OCI-LY3 (cell line): ENCODE data around the gene RPL31.
A peak's percentile ranks its signal among the peaks of the same experiment; 100 is the strongest.

ENCODE experiments used
- H2AFZ ChIP-seq: fragments of 200-600, 300-600 bp; shearing (Covaris generic); 2 replicates; pipeline ENCODE4 v1.6.0; 2014; ENCODE audit warnings: antibody characterized with exemption, low read depth, low read length
- H3K27ac ChIP-seq: fragments of 200-600, 300-600 bp; sonication (generic); 2 replicates; pipeline ENCODE4 v1.5.1; 2014; ENCODE audit warnings: mild to moderate bottlenecking, low read length, moderate library complexity, mixed read lengths
- H3K27me3 ChIP-seq: fragments of 200-600, 300-600 bp; sonication (generic); 2 replicates; pipeline ENCODE4 v1.6.1; 2014; ENCODE audit warnings: low read depth, low read length, mixed read lengths
- H3K36me3 ChIP-seq: fragments of 200-600, 300-600 bp; sonication (generic); replicated peaks from 2 replicates; pipeline ENCODE3; 2014; ENCODE audit warnings: low read depth, low read length, mixed read lengths
- H3K4me1 ChIP-seq: fragments of 300-600, 200-600 bp; sonication (generic); 2 replicates; pipeline ENCODE4 v1.6.1; 2014; ENCODE audit warnings: low read length, mixed read lengths
- H3K4me2 ChIP-seq: fragments of 200-600, 300-600 bp; sonication (generic); 2 replicates; pipeline ENCODE4 v1.6.1; 2014; ENCODE audit warnings: low read length, mixed read lengths
- H3K4me3 ChIP-seq: fragments of 300-600, 200-600 bp; sonication (generic); 2 replicates; pipeline ENCODE4 v1.5.1; 2014; ENCODE audit warnings: antibody characterized with exemption, mild to moderate bottlenecking, low read length, moderate library complexity
- H3K79me2 ChIP-seq: fragments of 300-600, 200-600 bp; shearing (Covaris generic); 2 replicates; pipeline ENCODE4 v1.6.1; 2014; ENCODE audit warnings: mild to moderate bottlenecking, low read length, mixed read lengths
- H3K9ac ChIP-seq: fragments of 300-600, 200-600 bp; shearing (Covaris generic); 2 replicates; pipeline ENCODE4 v1.6.0; 2014; ENCODE audit warnings: mild to moderate bottlenecking, low read length, moderate library complexity
- H3K9me3 ChIP-seq: fragments of 200-600, 300-600 bp; shearing (Covaris generic); 2 replicates; pipeline ENCODE4 v1.6.1; 2014; ENCODE audit warnings: low read length, mixed read lengths; ENCODE audit not compliant: insufficient read depth
- H4K20me1 ChIP-seq: fragments of 200-600, 300-600 bp; sonication (generic); 2 replicates; pipeline ENCODE4 v1.6.1; 2016; ENCODE audit warnings: low read length, mixed read lengths; ENCODE audit not compliant: insufficient read depth
- CTCF ChIP-seq: fragments of 200-600, 300-600 bp; sonication (generic); IDR thresholded peaks from 2 replicates; pipeline ENCODE4 v1.5.1; 2014; ENCODE audit warnings: antibody characterized with exemption, low read length, low read depth
- EZH2phosphoT487 ChIP-seq: fragments of 200-600 bp; shearing (Covaris generic); IDR thresholded peaks from 2 replicates; pipeline ENCODE4 v1.6.1; 2018; ENCODE audit warnings: antibody characterized with exemption, mixed run types, low read depth

RPL31 gene

DNA sequence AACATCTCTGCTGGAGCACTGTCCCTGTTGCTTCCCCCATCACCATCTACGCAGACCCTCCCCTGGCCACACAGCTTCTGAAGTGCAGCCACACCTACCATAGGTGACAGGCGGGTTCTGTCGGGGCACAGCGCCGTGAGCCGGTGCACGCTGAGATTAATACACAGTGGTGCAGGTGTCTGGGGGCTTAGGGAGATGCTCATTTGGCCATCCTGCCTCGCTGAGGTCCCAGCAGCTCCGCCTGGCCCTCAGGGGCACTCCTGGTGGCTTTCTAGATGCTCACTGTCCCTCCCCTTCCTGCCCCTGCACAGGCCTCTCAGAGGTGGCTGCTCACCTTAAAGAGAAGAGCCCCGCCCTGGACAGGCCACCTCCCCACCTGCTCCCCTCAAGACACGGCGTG lies 18.9 kb upstream of the RPL31 start:
- Histone ChIP-seq H3K27ac (no peak overlapping the region), H3K36me3 (no peaks in the 10 kb centered on the region), H3K9ac (no peak overlapping the region), H3K4me1 (no peaks in the 10 kb centered on the region), H3K4me2 (no peak overlapping the region), H3K9me3 (no peaks in the 10 kb centered on the region), H3K4me3 (no peak overlapping the region), H2AFZ (no peak overlapping the region), H3K27me3 (peaks cover 10% of the 10 kb centered on the region), H4K20me1 (no peaks in the 10 kb centered on the region), H3K79me2 (no peaks in the 10 kb centered on the region)
- TF ChIP-seq EZH2phosphoT487 (no peak), CTCF (no peak)

GRCh38 chr2:100983684-100984310 lies 18.3 kb upstream of the RPL31 start:
- H2AFZ ChIP-seq: no peak overlapping the region
- no peaks in the 10 kb centered on the region for H4K20me1 ChIP-seq
- no peak overlapping the region for H3K4me3 ChIP-seq
- no peak overlapping the region for H3K9ac ChIP-seq
- no peaks in the 10 kb centered on the region for H3K9me3 ChIP-seq
- TF ChIP-seq CTCF: no peak
- TF ChIP-seq EZH2phosphoT487: no peak
- H3K4me1 ChIP-seq: no peaks in the 10 kb centered on the region
- H3K27me3 ChIP-seq: peaks cover 4% of the 10 kb centered on the region
- H3K36me3 ChIP-seq: no peaks in the 10 kb centered on the region
- H3K4me2 ChIP-seq: no peak overlapping the region
- H3K79me2 ChIP-seq: no peaks in the 10 kb centered on the region
- H3K27ac ChIP-seq: no peak overlapping the region

DNA sequence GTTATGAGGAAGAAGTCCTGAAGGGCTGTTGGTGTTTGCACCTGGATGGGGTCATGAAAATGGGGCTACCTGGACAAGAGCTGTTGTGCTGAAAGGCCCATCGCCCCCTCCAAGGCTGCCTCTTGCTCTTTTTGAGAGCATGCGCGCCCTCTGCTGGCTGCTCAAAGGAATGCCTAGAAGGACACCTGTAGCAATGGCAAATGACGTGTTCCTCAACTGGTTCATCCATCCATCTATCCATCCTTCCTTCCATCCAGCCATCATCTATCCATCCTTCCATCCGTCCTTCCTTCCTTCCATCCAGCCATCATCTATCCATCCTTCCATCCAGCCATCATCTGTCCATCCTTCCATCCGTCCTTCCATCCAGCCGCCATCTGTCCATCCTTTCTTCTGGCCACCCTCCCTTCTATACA lies 17.2 kb upstream of the RPL31 start:
- peaks cover 6% of the 10 kb centered on the region; the same call in 1 of the 2 replicates for H3K4me1 ChIP-seq
- TF ChIP-seq EZH2phosphoT487 (no peak), CTCF (peak; percentile 90)
- no peaks in the 10 kb centered on the region for H3K9me3 ChIP-seq
- H3K27me3 ChIP-seq: no peaks in the 10 kb centered on the region
- H3K36me3 ChIP-seq: no peaks in the 10 kb centered on the region
- H4K20me1 ChIP-seq: no peaks in the 10 kb centered on the region
- H3K4me3 ChIP-seq: no peak overlapping the region
- no peak overlapping the region for H3K9ac ChIP-seq
- no peak overlapping the region for H3K4me2 ChIP-seq
- no peak overlapping the region for H2AFZ ChIP-seq
- H3K79me2 ChIP-seq: no peaks in the 10 kb centered on the region
- H3K27ac ChIP-seq: no peak overlapping the region

GRCh38 chr2:100986157-100986556 lies 15.9 kb upstream of the RPL31 start:
- H3K9ac ChIP-seq: no peak overlapping the region
- no peaks in the 10 kb centered on the region for H3K36me3 ChIP-seq

More at GRCh38 chr2:100986157-100986556, 15.9 kb upstream of the RPL31 start:
- Histone ChIP-seq H3K9me3 (no peaks in the 10 kb centered on the region), H3K4me2 (no peak overlapping the region), H4K20me1 (no peaks in the 10 kb centered on the region), H3K27ac (no peak overlapping the region), H2AFZ (no peak overlapping the region), H3K79me2 (no peaks in the 10 kb centered on the region), H3K27me3 (no peaks in the 10 kb centered on the region), H3K4me3 (no peak overlapping the region), H3K4me1 (peaks cover 6% of the 10 kb centered on the region; the same call in 1 of the 2 replicates)
- TF ChIP-seq CTCF (no peak), EZH2phosphoT487 (no peak)
